GM10266 (cell line): Measurements from ENCODE around the gene SESTD1.

ENCODE experiments used
- DNase-seq: peaks from one replicate; pipeline ENCODE4 v3.0.0; 2012; ENCODE audit errors: extremely low spot score
- TF ChIP-seq, protein P1 (sequence below): IDR thresholded peaks from 2 replicates; pipeline ENCODE4 v1.5.1; 2012; ENCODE audit warnings: mild to moderate bottlenecking, low read depth; ENCODE audit not compliant: control insufficient read depth, insufficient read depth; ENCODE audit errors: missing control alignments

SESTD1 gene

DNA sequence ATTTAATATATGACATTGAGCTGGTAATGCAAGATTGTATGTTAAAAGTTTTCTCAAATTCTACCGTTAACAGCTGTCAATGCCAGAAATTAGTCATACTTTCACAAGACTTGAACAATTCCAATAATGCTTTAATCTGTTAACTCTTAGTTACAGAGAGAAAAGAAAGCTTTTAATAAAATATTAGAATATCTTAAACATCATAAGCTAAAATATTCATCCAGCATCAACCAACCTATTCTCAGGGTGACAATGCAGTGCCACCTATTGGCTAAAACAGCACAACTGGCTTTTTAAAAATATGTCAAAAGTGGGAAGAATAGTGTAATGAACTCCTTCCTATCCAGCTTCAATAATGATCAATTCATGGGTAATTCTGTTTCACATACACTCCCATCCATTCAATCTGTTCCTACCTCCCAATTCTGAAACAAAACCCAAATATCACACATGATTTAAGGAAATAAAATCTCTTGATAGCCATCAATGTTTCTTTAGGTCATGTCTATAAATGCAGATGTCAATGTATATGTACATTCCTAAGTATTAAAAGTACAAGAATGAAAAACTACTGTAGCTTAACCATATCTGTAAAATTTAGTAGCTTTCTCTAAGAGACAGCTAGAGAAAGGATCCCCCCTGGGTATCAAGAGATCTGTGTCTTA lies 134.9 kb downstream of the SESTD1 start:
- TF ChIP-seq, protein P1, sequence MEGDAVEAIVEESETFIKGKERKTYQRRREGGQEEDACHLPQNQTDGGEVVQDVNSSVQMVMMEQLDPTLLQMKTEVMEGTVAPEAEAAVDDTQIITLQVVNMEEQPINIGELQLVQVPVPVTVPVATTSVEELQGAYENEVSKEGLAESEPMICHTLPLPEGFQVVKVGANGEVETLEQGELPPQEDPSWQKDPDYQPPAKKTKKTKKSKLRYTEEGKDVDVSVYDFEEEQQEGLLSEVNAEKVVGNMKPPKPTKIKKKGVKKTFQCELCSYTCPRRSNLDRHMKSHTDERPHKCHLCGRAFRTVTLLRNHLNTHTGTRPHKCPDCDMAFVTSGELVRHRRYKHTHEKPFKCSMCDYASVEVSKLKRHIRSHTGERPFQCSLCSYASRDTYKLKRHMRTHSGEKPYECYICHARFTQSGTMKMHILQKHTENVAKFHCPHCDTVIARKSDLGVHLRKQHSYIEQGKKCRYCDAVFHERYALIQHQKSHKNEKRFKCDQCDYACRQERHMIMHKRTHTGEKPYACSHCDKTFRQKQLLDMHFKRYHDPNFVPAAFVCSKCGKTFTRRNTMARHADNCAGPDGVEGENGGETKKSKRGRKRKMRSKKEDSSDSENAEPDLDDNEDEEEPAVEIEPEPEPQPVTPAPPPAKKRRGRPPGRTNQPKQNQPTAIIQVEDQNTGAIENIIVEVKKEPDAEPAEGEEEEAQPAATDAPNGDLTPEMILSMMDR: peak; percentile 71
- peak; percentile 23 for DNase-seq

DNA sequence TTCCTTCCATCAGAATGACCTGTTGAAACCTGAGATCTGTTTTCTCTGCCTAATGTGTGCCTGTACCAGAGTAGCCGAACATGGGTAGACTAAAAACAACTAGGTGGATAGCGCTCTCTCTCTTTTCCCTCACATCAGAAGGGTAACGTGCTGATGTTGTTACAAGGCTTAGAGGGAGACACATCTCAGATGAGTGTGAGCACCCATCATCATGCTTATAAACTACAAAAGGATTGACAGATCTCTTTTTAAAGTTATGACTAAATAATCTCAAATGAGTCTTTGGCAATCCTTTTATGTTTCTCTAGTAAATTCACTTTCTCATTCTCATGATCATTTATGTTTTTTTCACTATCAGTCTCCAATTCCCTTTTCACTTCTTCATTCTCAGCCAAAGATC lies 139.2 kb downstream of the SESTD1 start:
- no peak for DNase-seq
- TF ChIP-seq, protein P1: no peak

DNA sequence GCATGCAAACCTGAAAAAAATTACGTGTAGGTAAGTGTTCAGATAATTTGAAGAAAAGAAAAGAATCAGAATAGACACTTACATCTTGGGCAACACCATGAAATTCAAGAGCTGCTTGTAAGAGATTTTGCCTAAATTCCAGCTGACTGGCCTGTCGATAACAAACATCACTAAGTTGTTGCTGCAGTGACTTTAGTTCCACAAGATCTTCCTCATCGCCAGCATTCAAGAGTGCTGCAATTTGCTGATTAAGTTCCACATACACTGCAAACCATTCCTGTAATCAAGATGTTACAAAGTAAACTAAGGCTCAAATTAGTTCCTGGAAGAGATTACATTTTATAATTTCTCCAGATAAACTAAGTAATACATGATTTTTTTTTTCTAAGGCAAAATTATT lies 140.3 kb downstream of the SESTD1 start:
- DNase-seq: no peak
- TF ChIP-seq, protein P1: no peak

DNA sequence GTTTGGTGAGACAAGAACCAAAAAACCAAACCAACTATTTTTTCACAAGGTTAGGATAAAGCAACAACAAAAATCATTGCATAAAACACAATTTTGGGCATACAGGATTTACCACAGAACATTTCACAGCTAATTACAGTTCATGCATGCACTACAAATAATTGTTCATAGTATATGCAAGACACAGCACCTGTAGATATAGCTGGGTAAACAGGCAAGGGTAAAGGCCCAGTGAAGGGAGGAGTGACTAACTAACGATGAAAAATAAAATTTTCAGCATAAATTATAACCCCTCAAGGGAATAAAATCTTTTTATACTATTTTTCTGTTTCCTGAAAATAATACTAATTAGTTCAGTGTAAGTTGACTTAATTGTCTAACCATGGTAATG lies 141.4 kb downstream of the SESTD1 start:
- TF ChIP-seq, protein P1: no peak
- DNase-seq: no peak

DNA sequence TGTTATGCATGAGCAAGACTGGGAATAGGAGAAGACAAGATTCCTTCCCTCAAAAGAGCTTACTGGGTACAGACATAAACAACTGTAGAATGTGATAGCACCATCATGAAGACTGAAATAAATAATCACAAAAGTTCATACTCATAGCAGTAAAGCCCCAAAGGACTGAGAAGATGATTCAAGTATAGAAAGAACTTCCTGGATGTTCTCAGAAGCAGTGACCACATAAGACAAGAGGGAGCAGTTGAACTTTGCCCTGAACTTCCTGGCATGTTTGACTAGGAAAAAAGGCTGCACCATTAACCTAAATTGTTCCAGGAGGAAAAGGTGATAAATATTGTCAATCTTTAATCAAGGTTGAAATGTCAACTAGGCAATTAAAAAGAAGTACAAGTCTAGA lies 156.9 kb downstream of the SESTD1 start:
- DNase-seq: no peak
- TF ChIP-seq, protein P1: no peak

DNA sequence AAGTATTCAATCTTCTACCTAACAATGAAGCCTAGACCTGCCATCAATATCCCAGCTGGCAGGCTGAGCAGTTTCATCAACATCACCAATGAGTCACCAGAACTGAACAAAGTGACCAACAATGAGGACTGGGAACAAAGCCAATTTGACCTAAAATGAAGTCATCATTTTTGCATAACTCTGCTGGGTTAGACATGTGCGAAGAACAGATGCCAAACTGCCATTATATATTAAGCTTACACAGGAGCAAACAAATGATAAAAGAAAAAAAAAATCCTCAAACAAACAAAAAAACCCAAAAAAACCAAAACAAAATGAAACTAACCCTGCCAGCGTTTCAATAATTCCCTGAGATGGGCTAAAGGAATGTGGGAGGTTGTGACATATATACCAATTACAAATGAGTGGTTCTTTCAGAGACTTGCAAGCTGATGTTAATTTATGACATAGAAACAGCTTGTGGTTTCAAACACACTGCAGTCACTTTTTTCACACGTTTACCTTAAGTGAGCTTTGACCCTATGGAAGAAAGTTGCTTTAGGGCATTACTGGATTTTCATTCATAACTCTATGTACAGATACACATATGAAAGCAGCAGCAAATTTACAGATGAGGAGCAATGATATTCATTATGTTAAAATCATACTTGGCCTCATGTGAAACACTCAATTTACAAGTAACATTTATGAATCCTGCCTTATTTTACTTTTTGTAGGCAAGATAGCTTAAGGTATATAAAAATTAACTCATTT lies 157.8 kb downstream of the SESTD1 start:
- DNase-seq: no peak
- TF ChIP-seq, protein P1: no peak

DNA sequence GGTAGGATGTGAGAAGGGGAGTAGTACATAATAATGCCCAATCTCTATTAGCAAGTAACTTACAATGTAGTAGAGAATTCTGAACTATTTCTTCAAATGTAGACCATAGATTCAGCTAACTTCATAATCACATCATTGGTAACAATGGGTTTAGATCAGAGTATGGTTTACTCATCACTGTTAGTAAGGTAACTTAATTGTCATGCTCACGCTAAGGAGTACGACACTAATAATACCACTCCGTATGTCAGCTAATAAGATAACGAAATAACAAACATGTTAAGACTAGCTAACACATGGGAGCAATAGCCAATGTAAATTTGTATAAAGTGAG lies 158.3 kb downstream of the SESTD1 start:
- DNase-seq: no peak
- TF ChIP-seq, protein P1: no peak
